Embryonic facial prominence (tissue), 1 donor: ENCODE results near the gene PTPRM.

Experiments used
- DNase-seq: peaks from one replicate; pipeline ENCODE4 v3.0.0-alpha.2; 2016; ENCODE audit errors: extremely low spot score

The PTPRM gene

GRCh38 chr18:8283891-8284585 lies 716.9 kb downstream of the PTPRM start:
- DNase-seq = no peak

DNA sequence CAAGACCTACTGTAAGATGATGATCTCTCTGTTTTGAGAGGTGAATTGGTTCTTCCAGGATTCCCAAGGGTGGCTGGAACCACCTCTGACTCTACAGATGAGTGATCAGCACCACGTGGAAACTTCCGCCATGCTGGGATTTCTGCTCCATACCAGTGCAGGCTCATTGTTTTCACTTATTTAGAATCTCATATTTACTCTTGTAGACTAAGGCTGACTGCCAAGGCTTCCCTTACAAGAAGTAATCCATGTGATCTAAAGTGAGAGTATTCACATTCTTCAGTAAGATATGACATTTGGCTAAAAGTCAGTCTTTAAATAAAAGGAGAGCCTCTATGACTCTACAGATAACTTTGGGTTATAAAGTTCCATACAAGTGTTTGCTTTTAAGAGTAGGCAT lies 719.2 kb downstream of the PTPRM start:
- DNase-seq = no peak

DNA sequence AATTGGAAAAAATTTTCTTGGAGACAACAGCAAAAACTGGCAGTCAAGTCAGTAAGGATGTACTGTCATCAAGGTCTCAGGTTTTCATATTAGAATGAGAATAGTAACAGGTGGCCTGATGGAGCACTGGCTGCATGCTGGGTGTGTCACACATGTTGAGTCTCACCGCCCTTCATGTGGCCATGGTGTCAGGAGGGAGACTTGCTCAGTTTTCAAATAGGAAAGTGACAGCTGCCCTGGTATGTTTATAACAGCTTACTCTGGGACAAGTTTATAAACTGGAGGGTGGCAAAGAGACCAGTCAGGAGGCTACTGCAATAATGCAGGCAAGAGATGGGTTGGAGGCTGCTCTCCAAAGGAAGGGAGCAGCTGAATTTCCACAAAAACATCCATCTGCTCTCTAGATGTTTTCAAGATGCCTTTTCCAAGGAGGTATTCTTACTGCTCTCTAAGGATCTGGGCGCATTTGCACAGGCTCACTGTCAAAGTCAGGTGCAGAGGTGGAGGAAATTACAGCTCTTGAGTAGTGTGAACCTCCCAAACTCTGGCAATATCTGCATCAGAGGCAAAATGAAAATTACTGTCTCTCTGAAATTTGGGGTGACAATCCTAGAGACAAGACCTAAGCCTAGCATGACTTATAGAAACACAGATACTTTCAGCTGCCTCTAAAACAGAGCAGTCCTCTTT lies 720.2 kb downstream of the PTPRM start:
- no peak for DNase-seq

- no peak for DNase-seq
These were observed 721.5 kb downstream of the PTPRM start for GRCh38 chr18:8288472-8289195.

DNA sequence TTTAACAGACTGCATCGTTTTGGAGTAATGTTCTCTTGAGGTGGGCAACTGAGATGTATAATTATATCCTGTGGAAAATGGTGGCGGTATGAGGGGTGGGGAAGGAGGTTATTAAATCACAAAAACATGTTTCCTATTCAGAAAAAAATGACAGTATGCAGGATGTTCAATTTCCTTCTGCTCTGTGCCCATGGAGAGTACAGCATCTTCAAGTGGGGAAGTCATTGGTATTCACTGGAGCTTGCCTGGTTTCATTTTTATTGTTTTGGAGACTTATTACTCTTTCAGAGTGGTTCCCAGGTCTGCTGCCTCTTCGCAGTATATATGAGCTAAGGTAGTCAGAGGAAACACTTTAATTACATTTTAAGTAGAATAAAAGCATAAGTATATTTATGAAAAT lies 723.3 kb downstream of the PTPRM start:
- DNase-seq = no peak

DNA sequence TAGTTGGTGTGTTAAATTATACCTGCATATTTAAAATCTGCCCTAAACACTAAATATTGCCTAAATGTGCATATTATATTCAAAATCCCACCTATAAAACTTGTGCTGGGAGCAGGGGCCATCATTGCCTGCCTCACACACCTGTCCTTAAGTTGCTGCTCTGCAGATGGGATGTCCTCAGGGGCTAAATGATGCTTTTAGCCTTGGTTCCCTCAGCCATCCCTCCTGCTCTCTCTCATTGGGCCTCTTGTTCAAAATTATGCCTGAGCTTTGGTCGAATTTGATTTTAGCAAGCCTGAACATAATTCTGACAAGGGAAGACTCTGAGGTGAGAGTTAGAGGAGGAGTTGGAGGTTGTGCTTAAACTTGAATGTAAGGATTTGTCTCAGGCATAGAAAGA lies 723.8 kb downstream of the PTPRM start:
- no peak for DNase-seq

- no peak for DNase-seq
These were observed 726.1 kb downstream of the PTPRM start for GRCh38 chr18:8293184-8293583.

GRCh38 chr18:8296886-8297616 lies 729.9 kb downstream of the PTPRM start:
- no peak for DNase-seq

- DNase-seq = no peak
These were observed 731.1 kb downstream of the PTPRM start for GRCh38 chr18:8298186-8298585.

DNA sequence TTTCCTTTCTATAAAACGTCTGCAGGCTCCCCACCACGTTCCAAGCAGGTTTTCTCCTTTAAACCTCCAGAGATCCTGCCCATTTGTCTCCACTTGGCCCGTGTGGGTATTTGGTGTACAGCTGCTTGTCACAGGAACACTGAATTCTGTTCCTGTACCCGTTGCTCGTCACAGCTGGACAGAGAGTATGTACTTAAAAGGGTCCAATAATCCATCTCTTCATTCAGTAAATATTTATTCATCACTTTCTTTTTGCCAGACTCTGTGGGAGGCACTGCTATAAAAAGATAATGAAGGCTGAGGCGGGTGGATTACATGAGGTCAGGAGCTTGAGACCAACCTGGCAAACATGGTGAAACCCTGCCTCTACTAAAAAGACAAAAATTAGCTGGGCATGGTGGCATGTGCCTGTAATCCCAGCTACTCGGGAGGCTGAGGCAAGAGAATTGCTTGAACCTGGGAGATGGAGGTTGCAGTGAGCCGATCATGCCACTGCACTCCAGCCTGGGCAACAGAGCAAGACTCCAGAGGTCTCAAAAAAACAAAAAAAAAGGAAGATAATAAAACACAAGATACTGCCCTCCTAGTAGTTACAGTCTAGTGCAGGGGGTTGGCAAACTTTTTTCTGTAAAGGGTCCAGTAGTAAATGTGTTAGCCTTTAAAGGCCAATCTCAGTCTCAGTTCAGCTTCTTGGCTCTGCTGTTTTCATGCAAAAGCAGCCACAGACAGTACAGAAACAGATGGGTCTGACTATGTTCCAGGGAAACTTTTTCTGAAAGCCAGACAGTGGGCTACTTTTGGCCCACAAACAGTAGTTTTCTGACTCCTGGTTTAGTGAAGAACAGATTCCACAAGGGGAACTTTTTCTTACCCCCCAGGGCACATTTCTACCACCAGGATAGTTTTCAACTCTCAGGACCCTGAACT lies 732.2 kb downstream of the PTPRM start:
- DNase-seq = no peak

- no peak for DNase-seq
These were observed 733.8 kb downstream of the PTPRM start for GRCh38 chr18:8300751-8301410.

GRCh38 chr18:8301427-8302172 lies 734.5 kb downstream of the PTPRM start:
- DNase-seq = no peak

DNA sequence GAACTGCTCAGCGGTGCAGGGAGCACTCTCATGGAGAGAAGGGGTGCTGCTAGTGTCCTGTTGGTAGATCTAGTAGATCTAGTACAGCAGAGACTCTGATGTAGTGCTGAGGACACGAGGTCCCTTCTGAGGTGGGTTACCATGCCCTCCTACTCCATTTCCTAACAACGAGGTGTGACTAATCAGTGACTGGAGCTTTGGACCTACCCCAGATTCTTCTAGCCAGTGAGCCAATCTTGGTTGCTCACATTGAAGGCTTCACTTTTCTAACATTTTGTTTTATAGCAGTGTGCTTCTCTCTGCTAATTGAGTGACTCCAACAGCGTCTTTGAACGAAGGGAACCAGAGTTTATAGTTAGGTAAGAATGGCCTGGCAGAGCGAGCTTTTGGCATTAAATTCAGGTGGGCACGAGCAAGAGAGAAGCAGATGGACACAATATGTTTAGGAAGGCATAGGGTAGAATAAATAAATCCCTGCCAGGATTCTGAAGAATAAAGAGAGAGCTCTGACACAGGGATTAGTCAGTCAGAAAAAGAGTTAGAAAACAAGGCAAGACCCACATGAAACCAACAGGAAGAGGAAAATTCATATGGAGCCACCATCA lies 736.1 kb downstream of the PTPRM start:
- no peak for DNase-seq

GRCh38 chr18:8307960-8308359 lies 740.8 kb downstream of the PTPRM start:
- no peak for DNase-seq

DNA sequence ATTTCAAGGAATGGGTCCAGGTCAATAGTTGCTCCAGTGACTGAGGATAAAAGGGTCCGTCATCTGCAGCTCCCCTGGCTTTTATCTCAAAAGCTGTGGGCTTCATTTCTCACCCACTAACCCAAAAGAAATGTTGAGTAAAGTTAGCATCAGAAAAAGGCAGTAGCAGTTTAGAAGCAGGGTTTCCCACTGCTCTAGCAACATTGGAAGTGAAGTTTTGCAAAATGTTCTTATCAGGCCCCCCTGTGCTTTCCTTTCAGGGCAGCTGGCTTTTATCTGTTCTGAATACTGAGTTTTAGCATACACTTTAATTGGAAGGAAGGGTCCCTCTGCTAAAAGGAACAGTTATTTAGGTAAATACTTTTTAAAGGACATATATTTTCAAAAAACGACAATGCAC lies 745.9 kb downstream of the PTPRM start:
- DNase-seq = no peak

DNA sequence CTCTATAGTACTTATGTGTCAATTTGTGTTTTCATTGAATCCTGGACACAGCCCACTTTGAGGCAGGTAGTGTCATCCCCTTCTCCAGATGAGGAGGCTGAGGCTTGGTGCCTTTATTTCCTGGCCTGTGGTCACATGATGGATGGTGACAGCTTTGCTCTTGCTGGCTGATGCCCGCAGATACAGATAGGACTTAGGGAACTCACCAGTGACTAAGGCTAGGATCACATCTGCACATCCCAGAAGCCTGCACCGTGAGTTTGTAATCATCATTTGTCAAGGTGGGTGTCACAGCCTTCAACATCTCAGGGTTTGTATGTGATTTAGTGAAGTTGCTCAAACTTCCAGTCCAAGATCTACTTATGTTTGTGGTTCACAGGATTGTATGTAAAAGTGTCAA lies 747.0 kb downstream of the PTPRM start:
- no peak for DNase-seq

- no peak for DNase-seq
These were observed 752.8 kb downstream of the PTPRM start for GRCh38 chr18:8319798-8320489.

DNA sequence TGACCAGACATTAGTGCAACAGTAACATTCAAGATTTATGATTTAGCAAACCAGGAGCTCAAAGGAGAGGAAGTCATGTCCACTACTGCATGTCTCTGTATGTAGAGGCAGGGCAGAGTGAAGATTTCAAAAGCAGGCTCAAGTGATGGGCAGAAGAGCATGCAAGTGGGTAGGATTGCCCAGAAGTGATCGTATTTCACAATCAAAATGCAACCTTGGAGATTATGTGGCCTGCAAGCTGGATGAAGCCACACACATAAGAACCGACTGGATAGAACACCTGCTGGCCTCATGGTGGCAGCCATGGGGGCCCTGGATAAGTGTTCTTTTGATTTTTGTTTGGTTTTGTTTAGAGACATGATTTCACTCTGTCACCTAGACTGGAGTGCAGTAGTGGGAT lies 755.4 kb downstream of the PTPRM start:
- DNase-seq = no peak
